Measurements from ENCODE around the gene VWA3A.

GRCh38 chr16:22188595-22189442 is 96.5 kb downstream of the VWA3A start:
- peak in 3 of 4 experiments; percentile 82 to 90 (median 83) for TF ChIP-seq CTCF (IDR thresholded peaks at IDR 0.05)
- TF ChIP-seq EP300 (IDR thresholded peaks at IDR 0.05) = no peak

Data from gastroesophageal sphincter (tissue), 3 donors.